Liver (tissue), 3 donors: ENCODE measurements around the gene SCN2B.

Experiments
- CTCF ChIP-seq: fragments of 150-350 bp; IDR thresholded peaks from 2 replicates; pipeline ENCODE4 v1.5.1; 2017; ENCODE audit warnings: improper control_type of control experiment, low read depth, low read length; ENCODE audit not compliant: missing input control
- FOXA1 ChIP-seq: IDR thresholded peaks from 2 replicates; pipeline ENCODE4 v1.6.1; 2016; ENCODE audit warnings: antibody characterized with exemption
- HNF4A ChIP-seq, 2 donors: conservative IDR thresholded peaks; 2 replicates each; pipeline ENCODE4 v1.6.1; 2016; ENCODE audit warnings: antibody characterized with exemption in 2 of 2, mild to moderate bottlenecking in 2 of 2
- JUND ChIP-seq, 2 donors: IDR thresholded peaks; 2 replicates each; pipeline ENCODE4 v1.6.1; 2016; ENCODE audit warnings: antibody characterized with exemption in 2 of 2
- MAX ChIP-seq: IDR thresholded peaks from 2 replicates; pipeline ENCODE4 v1.6.1; 2016; ENCODE audit warnings: antibody characterized with exemption
- RAD21 ChIP-seq, 2 donors: IDR thresholded peaks; 2 replicates each; pipeline ENCODE4 v1.6.1; 2016; ENCODE audit warnings: antibody characterized with exemption in 2 of 2, mild to moderate bottlenecking in 2 of 2
- REST ChIP-seq: IDR thresholded peaks from 2 replicates; pipeline ENCODE4 v1.6.1; 2016; ENCODE audit warnings: antibody characterized with exemption, mild to moderate bottlenecking
- RXRA ChIP-seq, 2 donors: IDR thresholded peaks; 2 replicates each; pipeline ENCODE4 v1.6.1; 2017 to 2018; ENCODE audit warnings: antibody characterized with exemption in 2 of 2, mild to moderate bottlenecking in 1 of 2
- SP1 ChIP-seq: IDR thresholded peaks from 2 replicates; pipeline ENCODE4 v1.6.1; 2018; ENCODE audit warnings: antibody characterized with exemption, mild to moderate bottlenecking
- donor health status: healthy.
- donor health status: healthy.

- TF ChIP-seq CTCF: no peak
- TF ChIP-seq REST: no peak
- TF ChIP-seq JUND (IDR thresholded peaks at IDR 0.05): no peak
- no peak for TF ChIP-seq RAD21 (IDR thresholded peaks at IDR 0.05)
- no peak for TF ChIP-seq RXRA (IDR thresholded peaks at IDR 0.05)
- no peak for TF ChIP-seq HNF4A (conservative IDR thresholded peaks at IDR 0.05)
- no peak for TF ChIP-seq FOXA1
- no peak for TF ChIP-seq SP1
- no peak for TF ChIP-seq MAX
These were observed 34.6 kb upstream of the SCN2B start for GRCh38 chr11:118211006-118211405.
